HepG2 (cell line): ENCODE data around the gene KIF2C.

ENCODE experiments used
- CREB1 ChIP-seq, 2 experiments: fragments of 450-650 bp in 1 of 2; IDR thresholded peaks; 2 replicates each; pipeline ENCODE4 v1.6.1; 2016 to 2017; ENCODE audit warnings: control low read depth in 1 of 2, mild to moderate bottlenecking in 1 of 2, missing compliant biosample characterization in 1 of 2, missing genetic modification characterization in 1 of 2
- CTCF ChIP-seq: sonication (generic); formaldehyde crosslinking; IDR thresholded peaks from 2 replicates; pipeline ENCODE4 v1.5.0; 2020; ENCODE audit warnings: mild to moderate bottlenecking, missing genetic modification reagents, moderate library complexity
- ETV5 ChIP-seq: IDR thresholded peaks from 2 replicates; pipeline ENCODE4 v1.6.1; 2018; ENCODE audit warnings: missing biosample characterization, missing genetic modification reagents, inconsistent platforms, borderline replicate concordance
- IKZF1 ChIP-seq: fragments of 450-650 bp; IDR thresholded peaks from 2 replicates; pipeline ENCODE4 v1.7.1; 2016
- PBX3 ChIP-seq: sonication (generic); formaldehyde crosslinking; IDR thresholded peaks from 2 replicates; pipeline ENCODE4 v1.8.1; 2023; ENCODE audit warnings: missing genetic modification reagents, inconsistent platforms, borderline replicate concordance
- RFX1 ChIP-seq: fragments of 450-650 bp; IDR thresholded peaks from 2 replicates; pipeline ENCODE4 v1.6.1; 2017
- ZMYM3 ChIP-seq: sonication (generic); formaldehyde crosslinking; IDR thresholded peaks from 2 replicates; pipeline ENCODE4 v1.5.1; 2020; ENCODE audit warnings: mild to moderate bottlenecking, missing genetic modification reagents
- ZNF225 ChIP-seq: sonication (generic); formaldehyde crosslinking; IDR thresholded peaks from 2 replicates; pipeline ENCODE4 v1.4.0; 2020; ENCODE audit warnings: mild to moderate bottlenecking, missing genetic modification reagents
- ZNF253 ChIP-seq: sonication (generic); formaldehyde crosslinking; IDR thresholded peaks from 2 replicates; pipeline ENCODE4 v1.8.0; 2022; ENCODE audit warnings: mild to moderate bottlenecking, missing genetic modification reagents, borderline replicate concordance
- ZNF383 ChIP-seq: sonication (generic); formaldehyde crosslinking; IDR thresholded peaks from 2 replicates; pipeline ENCODE4 v1.4.0; 2020; ENCODE audit warnings: missing genetic modification reagents, mild to moderate bottlenecking, borderline replicate concordance

DNA sequence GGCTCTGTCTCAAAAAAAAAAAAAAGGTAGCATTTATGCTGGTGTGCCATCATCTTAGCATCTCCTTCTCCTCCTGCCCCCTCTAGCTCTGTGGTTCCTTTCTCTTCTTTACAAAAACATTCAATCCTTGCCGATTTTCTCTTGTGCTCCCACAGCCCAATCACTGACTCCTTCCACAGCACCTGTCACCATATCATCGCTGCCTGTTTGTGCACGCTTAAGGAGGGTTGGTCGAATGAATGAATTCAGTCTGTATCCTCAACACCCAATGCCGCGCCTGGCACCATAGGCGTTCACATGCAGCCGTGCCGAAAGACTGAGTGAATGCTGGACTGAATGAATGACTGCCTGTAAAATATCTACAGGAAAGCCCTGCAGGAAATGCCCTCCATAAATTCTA, 16.6 kb upstream of the KIF2C start:
- TF ChIP-seq ZNF253 (CRISPR knock-in tag) (no peak), ZNF225 (CRISPR knock-in tag) (no peak), CTCF (no peak), PBX3 (CRISPR knock-in tag) (no peak), ZMYM3 (CRISPR knock-in tag) (no peak), CREB1 (IDR thresholded peaks at IDR 0.05) (no peak), CREB1 (CRISPR knock-in tag; IDR thresholded peaks at IDR 0.05) (no peak), ZNF383 (CRISPR knock-in tag) (no peak), ETV5 (CRISPR knock-in tag) (no peak), IKZF1 (no peak), RFX1 (no peak)
